ENCODE measurements around the gene CDK15.

CDK15 gene

DNA sequence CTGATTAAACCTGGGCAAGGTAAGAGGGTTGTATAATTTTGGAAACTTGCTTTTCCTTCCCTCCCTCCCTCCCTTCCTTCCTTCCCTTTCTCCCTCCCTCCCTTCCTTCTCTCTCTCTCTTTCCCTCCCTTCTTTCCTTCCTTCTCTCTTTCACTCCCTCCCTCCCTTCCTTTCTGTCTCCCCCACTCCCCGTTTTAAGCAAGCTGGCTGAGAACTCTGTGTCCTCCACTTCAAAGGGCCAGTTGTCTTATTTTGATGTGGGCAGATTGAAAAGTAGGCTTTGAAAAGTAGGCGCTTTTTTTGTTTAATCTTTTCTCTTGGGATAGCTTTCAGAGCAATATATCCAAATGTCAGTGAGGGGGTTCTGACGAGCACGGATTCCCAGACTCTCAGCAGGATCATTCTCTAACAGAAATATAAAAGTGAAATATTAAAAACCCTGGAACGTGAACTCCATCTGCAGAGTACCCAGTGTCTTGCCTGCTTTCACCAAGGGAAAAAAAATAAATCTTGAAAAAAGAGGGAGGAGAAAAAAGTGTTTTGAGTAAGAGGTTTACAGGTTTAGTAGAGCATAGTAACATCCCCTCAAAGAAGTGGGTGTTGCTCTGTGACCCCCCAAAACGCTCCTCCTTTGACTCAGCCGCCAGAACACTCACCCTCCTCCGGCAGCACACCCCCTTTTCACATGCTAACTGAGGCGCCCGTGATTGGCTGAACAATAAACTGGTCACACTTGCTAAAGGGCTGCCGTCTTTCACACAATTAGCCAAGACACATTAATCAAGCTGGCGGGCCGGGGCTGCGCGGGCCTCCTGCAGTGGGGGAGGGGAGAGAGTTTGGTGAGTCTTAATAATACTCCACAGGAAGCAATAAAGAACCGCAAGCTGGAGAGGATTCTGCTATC is 52.2 kb downstream of the CDK15 start:
- H3K4me3 ChIP-seq (ENCODE audit: insufficient read depth, low read length, poor library complexity, severe bottlenecking): no peak overlapping the region
- H4K20me1 ChIP-seq (ENCODE audit: low read depth, low read length): no peaks in the 10 kb centered on the region
- H3K36me3 ChIP-seq (ENCODE audit: low read length): no peaks in the 10 kb centered on the region
- H2AFZ ChIP-seq (ENCODE audit: low read depth, low read length, severe bottlenecking): no peak overlapping the region
- no peaks in the 10 kb centered on the region for H3K9me3 ChIP-seq (ENCODE audit: insufficient read depth, low read length)
- H3K9ac ChIP-seq (ENCODE audit: low read length): no peak overlapping the region
- H3K4me2 ChIP-seq (ENCODE audit: low read depth, low read length, poor library complexity, severe bottlenecking): no peak overlapping the region
- H3K27ac ChIP-seq (ENCODE audit: low read depth, low read length): no peak overlapping the region
- H3K9me2 ChIP-seq (replicated peaks; ENCODE audit: insufficient read depth, low read length): no peaks in the 10 kb centered on the region
- no peaks in the 10 kb centered on the region for H3K27me3 ChIP-seq (ENCODE audit: low read length)
- no peak for TF ChIP-seq EZH2phosphoT487 (conservative IDR thresholded peaks at IDR 0.05; ENCODE audit: low read length)
- TF ChIP-seq, protein P1, sequence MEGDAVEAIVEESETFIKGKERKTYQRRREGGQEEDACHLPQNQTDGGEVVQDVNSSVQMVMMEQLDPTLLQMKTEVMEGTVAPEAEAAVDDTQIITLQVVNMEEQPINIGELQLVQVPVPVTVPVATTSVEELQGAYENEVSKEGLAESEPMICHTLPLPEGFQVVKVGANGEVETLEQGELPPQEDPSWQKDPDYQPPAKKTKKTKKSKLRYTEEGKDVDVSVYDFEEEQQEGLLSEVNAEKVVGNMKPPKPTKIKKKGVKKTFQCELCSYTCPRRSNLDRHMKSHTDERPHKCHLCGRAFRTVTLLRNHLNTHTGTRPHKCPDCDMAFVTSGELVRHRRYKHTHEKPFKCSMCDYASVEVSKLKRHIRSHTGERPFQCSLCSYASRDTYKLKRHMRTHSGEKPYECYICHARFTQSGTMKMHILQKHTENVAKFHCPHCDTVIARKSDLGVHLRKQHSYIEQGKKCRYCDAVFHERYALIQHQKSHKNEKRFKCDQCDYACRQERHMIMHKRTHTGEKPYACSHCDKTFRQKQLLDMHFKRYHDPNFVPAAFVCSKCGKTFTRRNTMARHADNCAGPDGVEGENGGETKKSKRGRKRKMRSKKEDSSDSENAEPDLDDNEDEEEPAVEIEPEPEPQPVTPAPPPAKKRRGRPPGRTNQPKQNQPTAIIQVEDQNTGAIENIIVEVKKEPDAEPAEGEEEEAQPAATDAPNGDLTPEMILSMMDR (IDR thresholded peaks at IDR 0.05; ENCODE audit: insufficient read depth, low read length, poor library complexity, severe bottlenecking): no peak
- no peaks in the 10 kb centered on the region for H3F3A ChIP-seq (ENCODE audit: insufficient read depth)
- H3K79me2 ChIP-seq (ENCODE audit: insufficient read depth, low read length): no peaks in the 10 kb centered on the region

DNA sequence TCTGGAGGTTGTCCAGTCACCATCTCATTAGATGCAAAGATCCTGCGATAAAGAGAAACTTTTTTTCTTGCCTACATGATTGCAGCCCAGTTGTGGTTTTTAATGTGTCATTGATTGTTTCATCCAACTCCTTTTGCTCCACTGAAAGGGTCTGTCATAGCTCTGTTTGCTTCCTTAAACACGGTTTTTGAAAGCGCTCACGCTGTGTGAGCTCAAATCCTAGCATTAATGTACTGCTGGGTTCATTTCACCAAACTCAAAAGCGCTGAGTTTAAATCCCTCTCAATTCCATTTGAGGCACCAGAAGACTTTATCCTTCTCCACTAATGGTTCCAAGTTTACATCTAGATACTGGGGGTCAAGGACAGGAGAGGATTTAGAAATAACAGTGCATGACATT is 53.6 kb downstream of the CDK15 start:
- Histone ChIP-seq H3K9ac (ENCODE audit: low read length) (no peak overlapping the region), H3F3A (ENCODE audit: insufficient read depth) (no peaks in the 10 kb centered on the region), H3K9me2 (replicated peaks; ENCODE audit: insufficient read depth, low read length) (no peaks in the 10 kb centered on the region), H4K20me1 (ENCODE audit: low read depth, low read length) (no peaks in the 10 kb centered on the region), H3K4me3 (ENCODE audit: insufficient read depth, low read length, poor library complexity, severe bottlenecking) (no peak overlapping the region), H3K4me2 (ENCODE audit: low read depth, low read length, poor library complexity, severe bottlenecking) (no peak overlapping the region), H2AFZ (ENCODE audit: low read depth, low read length, severe bottlenecking) (no peak overlapping the region), H3K27me3 (ENCODE audit: low read length) (no peaks in the 10 kb centered on the region), H3K9me3 (ENCODE audit: insufficient read depth, low read length) (no peaks in the 10 kb centered on the region), H3K79me2 (ENCODE audit: insufficient read depth, low read length) (no peaks in the 10 kb centered on the region), H3K27ac (ENCODE audit: low read depth, low read length) (no peak overlapping the region), H3K36me3 (ENCODE audit: low read length) (no peaks in the 10 kb centered on the region)
- TF ChIP-seq EZH2phosphoT487 (conservative IDR thresholded peaks at IDR 0.05; ENCODE audit: low read length): no peak
- TF ChIP-seq, protein P1 (IDR thresholded peaks at IDR 0.05; ENCODE audit: insufficient read depth, low read length, poor library complexity, severe bottlenecking): no peak

DNA sequence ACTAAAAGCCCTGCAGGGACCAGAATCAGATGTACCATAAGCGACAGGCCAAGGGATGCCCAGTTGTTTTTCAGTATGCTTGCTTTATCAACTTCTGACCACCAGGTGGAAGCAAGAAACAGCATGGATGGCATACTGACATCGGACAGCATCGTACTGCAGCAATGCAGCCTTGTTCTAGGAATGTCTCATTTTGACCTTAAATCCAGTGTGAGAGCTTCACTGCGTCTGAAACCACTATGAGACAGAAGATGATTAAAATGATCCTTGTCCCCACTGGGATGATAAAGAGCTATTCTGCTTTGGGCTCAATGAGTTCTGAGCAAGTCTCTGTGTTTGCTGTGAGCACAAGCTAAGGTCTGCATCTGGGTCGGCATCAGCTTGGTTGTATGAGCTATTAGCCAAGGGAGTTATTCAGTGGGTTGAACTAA is 54.3 kb downstream of the CDK15 start:
- no peaks in the 10 kb centered on the region for H3K9me3 ChIP-seq (ENCODE audit: insufficient read depth, low read length)
- H3K27me3 ChIP-seq (ENCODE audit: low read length): no peaks in the 10 kb centered on the region
- H3K27ac ChIP-seq (ENCODE audit: low read depth, low read length): no peak overlapping the region
- H3K9ac ChIP-seq (ENCODE audit: low read length): no peak overlapping the region
- H3F3A ChIP-seq (ENCODE audit: insufficient read depth): no peaks in the 10 kb centered on the region
- H3K79me2 ChIP-seq (ENCODE audit: insufficient read depth, low read length): no peaks in the 10 kb centered on the region
- no peaks in the 10 kb centered on the region for H4K20me1 ChIP-seq (ENCODE audit: low read depth, low read length)
- H3K9me2 ChIP-seq (replicated peaks; ENCODE audit: insufficient read depth, low read length): no peaks in the 10 kb centered on the region
- TF ChIP-seq, protein P1 (IDR thresholded peaks at IDR 0.05; ENCODE audit: insufficient read depth, low read length, poor library complexity, severe bottlenecking): peak; percentile 34
- no peak for TF ChIP-seq EZH2phosphoT487 (conservative IDR thresholded peaks at IDR 0.05; ENCODE audit: low read length)
- H3K4me3 ChIP-seq (ENCODE audit: insufficient read depth, low read length, poor library complexity, severe bottlenecking): no peak overlapping the region
- H3K36me3 ChIP-seq (ENCODE audit: low read length): no peaks in the 10 kb centered on the region
- H2AFZ ChIP-seq (ENCODE audit: low read depth, low read length, severe bottlenecking): no peak overlapping the region
- H3K4me2 ChIP-seq (ENCODE audit: low read depth, low read length, poor library complexity, severe bottlenecking): no peak overlapping the region

Data from SU-DHL-6 (cell line).